H1 (cell line): Measurements from ENCODE around the gene IRF3. TPM values are rescaled to one million over a fixed set of nuclear protein-coding genes. Genes with fewer than 3 reads are reported as not detected.

Experiments used
- GABPA ChIP-seq: IDR thresholded peaks from 2 replicates; pipeline ENCODE4 v1.6.1; 2011; ENCODE audit warnings: mild to moderate bottlenecking, low read length, moderate library complexity, borderline replicate concordance; ENCODE audit not compliant: insufficient read depth
- PHF8 ChIP-seq: fragments of 200-600 bp; sonication (generic); conservative IDR thresholded peaks from 2 replicates; pipeline ENCODE4 v1.7.1; 2012; ENCODE audit warnings: low read depth, mild to moderate bottlenecking, inconsistent platforms, low read length, moderate library complexity
- SUZ12 ChIP-seq: fragments of 200-600 bp; sonication (generic); IDR thresholded peaks from 2 replicates; pipeline ENCODE4 v1.6.1; 2012; ENCODE audit warnings: mild to moderate bottlenecking, inconsistent platforms, low read length, moderate library complexity, mixed read lengths
- microRNA-seq, 2 experiments: library from miRNA; unstranded; fragments of <30 nt; microRNA quantifications; one replicate each; pipeline versions ENCODE4 to v1.2.0, GENCODE V29; 2016 to 2020; ENCODE audit warnings: borderline microRNAs expressed in 2 of 2, borderline number of aligned reads in 2 of 2, borderline replicate concordance in 1 of 2
- polyA plus RNA-seq, 7 experiments: library from polyadenylated mRNA; depleted of rRNA in 3 of 7; stranded (reverse) in 5 of 7; unstranded in 2 of 7; fragments of >200 nt in 5 of 7; fragments of 200-250 nt in 2 of 7; gene quantifications; 1 replicate in 5 of 7; 2 replicates in 1 of 7; 4 replicates in 1 of 7; pipeline versions ENCODE4 v1.2.1 to v1.2.3, GENCODE V29; 2011 to 2013; ENCODE audit warnings: missing spikeins in 2 of 7, mixed read lengths in 2 of 7
- small RNA-seq: library from polyadenylated mRNA; stranded (forward); fragments of <200 nt; extraction: miRNeasy Mini kit (QIAGEN cat#:217004); gene quantifications from one replicate; pipeline ENCODE3, GENCODE V24; 2013; ENCODE audit not compliant: insufficient read depth
- total RNA-seq: library from RNA; stranded (reverse); fragmentation: NEBNext Ultra II Directional; extraction: Animal tissue kit (Norgen Biotek cat#: 25700); gene quantifications from 2 replicates; pipeline ENCODE4 v1.2.1, GENCODE V29; 2021

Gene IRF3
- total and polyA plus RNA-seq, 2 of the 8 experiments (the other 6 are each of a cell fraction or from before 2014, with no cell fraction given), result 103 to 114 TPM

DNA sequence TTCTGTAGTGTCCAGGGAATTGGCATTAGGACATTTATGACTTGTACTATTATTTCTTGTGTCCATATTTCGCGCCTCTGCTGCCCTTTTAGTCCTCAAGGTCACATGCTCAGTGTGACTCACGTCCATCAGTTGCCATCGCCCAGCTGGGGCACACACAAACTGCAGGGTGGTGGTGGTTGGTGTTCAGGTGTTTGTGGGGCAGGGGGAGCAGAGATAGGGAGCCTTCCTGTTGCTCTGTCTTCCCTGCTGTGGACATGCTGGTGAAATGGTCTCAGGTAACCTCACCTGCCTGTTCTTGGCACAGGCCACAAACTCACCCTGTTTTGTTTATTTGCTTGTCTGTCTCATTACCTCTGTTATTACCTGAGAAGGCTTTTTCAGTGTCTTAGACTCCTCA, 52.3 kb downstream of the IRF3 start (continued):
- TF ChIP-seq SUZ12 (no peak), PHF8 (no peak), GABPA (no peak)

Small RNAs within 50 kb of the gene (microRNA-seq; reads per million reads assigned to microRNA genes)
- gene MIR5088, result 0 to 0.20 reads per million in 2 experiments

Small RNAs within 50 kb of the gene (small RNA-seq; reads per million reads assigned to genes)
- gene MIR5088, result not detected

Other genes starting within 250 kb of the IRF3 start
- 0.82 TPM in 1 of 2 replicates, not detected in the other for gene PTH2, start 242.4 kb downstream of the IRF3 start, total RNA-seq
- 0.50 TPM in 1 of 2 replicates, not detected in the other for gene PTH2, start 242.4 kb downstream of the IRF3 start, polyA plus RNA-seq (2011; rRNA removed)
- gene GFY, start 240.5 kb downstream of the IRF3 start, total RNA-seq, result 0.93 and 1.1 TPM in 2 replicates
- 0.68 and 1.2 TPM in 2 replicates for gene GFY, start 240.5 kb downstream of the IRF3 start, polyA plus RNA-seq (2011; rRNA removed)
- 2.3 and 3.0 TPM in 2 replicates for gene SLC17A7, start 224.3 kb downstream of the IRF3 start, total RNA-seq
- 2.7 and 4.7 TPM in 2 replicates for gene SLC17A7, start 224.3 kb downstream of the IRF3 start, polyA plus RNA-seq (2011; rRNA removed)
- 146 and 155 TPM in 2 replicates for gene PIH1D1, start 214.0 kb downstream of the IRF3 start, total RNA-seq
- gene PIH1D1, start 214.0 kb downstream of the IRF3 start, polyA plus RNA-seq (2011; rRNA removed), result 195 and 220 TPM in 2 replicates
- gene ALDH16A1, start 212.6 kb downstream of the IRF3 start, total RNA-seq, result 32.7 and 34.3 TPM in 2 replicates
- gene ALDH16A1, start 212.6 kb downstream of the IRF3 start, polyA plus RNA-seq (2011; rRNA removed), result 30.5 and 54.8 TPM in 2 replicates
- 1.6 and 2.6 TPM in 2 replicates for gene FLT3LG, start 191.6 kb downstream of the IRF3 start, total RNA-seq
- gene FLT3LG, start 191.6 kb downstream of the IRF3 start, polyA plus RNA-seq (2011; rRNA removed), result 3.2 and 3.9 TPM in 2 replicates
- gene RPL13A, start 178.2 kb downstream of the IRF3 start, total RNA-seq, result 3,305 and 3,520 TPM in 2 replicates
- 8,501 and 8,868 TPM in 2 replicates for gene RPL13A, start 178.2 kb downstream of the IRF3 start, polyA plus RNA-seq (2011; rRNA removed)
- 2,240 and 2,296 TPM in 2 replicates for gene RPS11, start 169.4 kb downstream of the IRF3 start, total RNA-seq
- 4,988 and 6,072 TPM in 2 replicates for gene RPS11, start 169.4 kb downstream of the IRF3 start, polyA plus RNA-seq (2011; rRNA removed)
- 43.4 and 46.5 TPM in 2 replicates for gene FCGRT, start 153.2 kb downstream of the IRF3 start, total RNA-seq
- gene FCGRT, start 153.2 kb downstream of the IRF3 start, polyA plus RNA-seq (2011; rRNA removed), result 41.2 and 66.7 TPM in 2 replicates
- gene RCN3, start 137.9 kb downstream of the IRF3 start, total RNA-seq, result 18.9 and 19.5 TPM in 2 replicates
- gene RCN3, start 137.9 kb downstream of the IRF3 start, polyA plus RNA-seq (2011; rRNA removed), result 5.8 and 9.4 TPM in 2 replicates
- gene NOSIP, start 85.3 kb downstream of the IRF3 start, total RNA-seq, result 85.1 and 93.8 TPM in 2 replicates
- gene NOSIP, start 85.3 kb downstream of the IRF3 start, polyA plus RNA-seq (2011; rRNA removed), result 192 and 254 TPM in 2 replicates
- 4.1 and 5.7 TPM in 2 replicates for gene PRRG2, start 84.5 kb downstream of the IRF3 start, total RNA-seq
- gene PRRG2, start 84.5 kb downstream of the IRF3 start, polyA plus RNA-seq (2011; rRNA removed), result 5.6 and 6.3 TPM in 2 replicates
- gene PRR12, start 74.7 kb downstream of the IRF3 start, total RNA-seq, result 59.4 and 63.8 TPM in 2 replicates
- gene PRR12, start 74.7 kb downstream of the IRF3 start, polyA plus RNA-seq (2011; rRNA removed), result 2.5 and 4.6 TPM in 2 replicates
- 16.9 and 17.7 TPM in 2 replicates for gene RRAS, start 25.7 kb downstream of the IRF3 start, total RNA-seq
- gene RRAS, start 25.7 kb downstream of the IRF3 start, polyA plus RNA-seq (2011; rRNA removed), result 49.1 and 62.9 TPM in 2 replicates
- 81.7 and 93.3 TPM in 2 replicates for gene SCAF1, start 23.6 kb downstream of the IRF3 start, total RNA-seq
- gene SCAF1, start 23.6 kb downstream of the IRF3 start, polyA plus RNA-seq (2011; rRNA removed), result 9.7 and 21.4 TPM in 2 replicates
- 126 and 133 TPM in 2 replicates for gene BCL2L12, start 76 bp upstream of the IRF3 start, total RNA-seq
- 209 and 280 TPM in 2 replicates for gene BCL2L12, start 76 bp upstream of the IRF3 start, polyA plus RNA-seq (2011; rRNA removed)
- gene PRMT1, start 11.4 kb upstream of the IRF3 start, total RNA-seq, result 561 and 579 TPM in 2 replicates
- gene PRMT1, start 11.4 kb upstream of the IRF3 start, polyA plus RNA-seq (2011; rRNA removed), result 1,215 and 1,548 TPM in 2 replicates
- 2.6 and 4.3 TPM in 2 replicates for gene ADM5, start 23.7 kb upstream of the IRF3 start, total RNA-seq
- 2.5 and 5.4 TPM in 2 replicates for gene ADM5, start 23.7 kb upstream of the IRF3 start, polyA plus RNA-seq (2011; rRNA removed)
- gene CPT1C, start 25.3 kb upstream of the IRF3 start, total RNA-seq, result 91.8 and 98.3 TPM in 2 replicates
- gene CPT1C, start 25.3 kb upstream of the IRF3 start, polyA plus RNA-seq (2011; rRNA removed), result 79.6 and 122 TPM in 2 replicates
- gene TSKS, start 97.4 kb upstream of the IRF3 start, total RNA-seq, result not detected in 2 replicates
- gene TSKS, start 97.4 kb upstream of the IRF3 start, polyA plus RNA-seq (2011; rRNA removed), result 0.21 and 0.24 TPM in 2 replicates
- gene AP2A1, start 101.1 kb upstream of the IRF3 start, total RNA-seq, result 105 and 109 TPM in 2 replicates
- gene AP2A1, start 101.1 kb upstream of the IRF3 start, polyA plus RNA-seq (2011; rRNA removed), result 106 and 157 TPM in 2 replicates
- 33.9 and 34.1 TPM in 2 replicates for gene FUZ, start 147.4 kb upstream of the IRF3 start, total RNA-seq
- gene FUZ, start 147.4 kb upstream of the IRF3 start, polyA plus RNA-seq (2011; rRNA removed), result 28.4 and 43.8 TPM in 2 replicates
- gene MED25, start 152.4 kb upstream of the IRF3 start, total RNA-seq, result 71.4 and 73.9 TPM in 2 replicates
- 21.6 and 40.4 TPM in 2 replicates for gene MED25, start 152.4 kb upstream of the IRF3 start, polyA plus RNA-seq (2011; rRNA removed)
- 251 and 261 TPM in 2 replicates for gene PTOV1, start 185.3 kb upstream of the IRF3 start, total RNA-seq
- 147 and 213 TPM in 2 replicates for gene PTOV1, start 185.3 kb upstream of the IRF3 start, polyA plus RNA-seq (2011; rRNA removed)
- gene PNKP, start 201.7 kb upstream of the IRF3 start, total RNA-seq, result 105 TPM in 2 replicates
- gene PNKP, start 201.7 kb upstream of the IRF3 start, polyA plus RNA-seq (2011; rRNA removed), result 45.8 and 66.5 TPM in 2 replicates
- gene AKT1S1, start 211.5 kb upstream of the IRF3 start, total RNA-seq, result 45.9 and 46.7 TPM in 2 replicates
- 40.7 and 73.3 TPM in 2 replicates for gene AKT1S1, start 211.5 kb upstream of the IRF3 start, polyA plus RNA-seq (2011; rRNA removed)
- 44.9 and 47.6 TPM in 2 replicates for gene TBC1D17, start 211.8 kb upstream of the IRF3 start, total RNA-seq
- gene TBC1D17, start 211.8 kb upstream of the IRF3 start, polyA plus RNA-seq (2011; rRNA removed), result 30.3 and 53.7 TPM in 2 replicates
- 0.67 and 0.76 TPM in 2 replicates for gene IL4I1, start 231.0 kb upstream of the IRF3 start, total RNA-seq
- gene IL4I1, start 231.0 kb upstream of the IRF3 start, polyA plus RNA-seq (2011; rRNA removed), result 0.30 and 0.41 TPM in 2 replicates